Measurements from ENCODE around the gene SMNDC1. TPM values are rescaled to one million over a fixed set of nuclear protein-coding genes. Genes with fewer than 3 reads are reported as not detected.

SMNDC1 gene
- polyA plus RNA-seq (2011; rRNA removed) (6.1 and 13.4 TPM in 2 replicates), polyA minus RNA-seq (2011; rRNA and poly(A)+ RNA removed) (4.1 and 6.3 TPM in 2 replicates)

DNA sequence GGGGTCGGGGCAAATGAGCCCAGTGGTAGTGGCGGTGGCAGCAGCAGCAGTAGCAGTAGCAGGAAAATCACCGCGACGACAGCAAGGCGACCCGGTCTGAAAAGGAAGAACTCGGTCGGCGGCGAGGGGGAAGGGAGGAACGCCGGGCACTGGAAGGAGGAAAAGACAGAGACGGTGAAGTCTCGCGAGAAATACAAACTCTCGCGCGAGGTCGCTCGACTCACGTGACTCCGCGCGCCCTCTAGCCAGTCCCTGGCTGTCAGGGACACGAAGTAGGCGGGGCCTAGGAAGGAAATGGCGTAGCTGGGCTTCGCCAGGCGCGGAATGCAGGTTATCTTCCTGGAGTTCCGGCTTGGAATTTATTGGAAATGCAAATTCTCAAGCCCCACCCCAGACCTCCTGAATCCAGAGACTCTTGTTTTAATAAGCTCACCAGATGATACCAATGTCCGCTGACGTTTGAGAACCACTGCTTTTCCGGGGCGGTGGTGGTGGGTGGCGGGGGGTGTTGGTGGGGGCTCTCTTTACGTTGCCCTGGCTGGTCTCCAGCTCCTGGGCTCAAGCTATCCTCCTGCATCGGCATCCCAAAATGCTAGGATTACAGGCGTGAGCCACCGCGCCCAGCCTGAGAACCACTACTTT lies at the start of gene SMNDC1:
Gene SMNDC1, minus strand, starts transcription at position 141 of the 642 bp plus-strand sequence. CDS start 1,333 bp downstream, outside the sequence.
- H3K4me3 ChIP-seq (ENCODE audit: low read depth, low read length): peak within 1 kb of the TSS; percentile 91
- CTCF ChIA-PET: interaction anchor here (0.6 to 8.3 kb wide), 14 partner anchors 9 to 367 kb away, joined by 3 to 116 read pairs (median 3); partner anchors contain the start of gene ADD3

GRCh38 chr10:110354322-110354766 lies 49.6 kb upstream of the SMNDC1 start:
- TF ChIP-seq, protein P1, sequence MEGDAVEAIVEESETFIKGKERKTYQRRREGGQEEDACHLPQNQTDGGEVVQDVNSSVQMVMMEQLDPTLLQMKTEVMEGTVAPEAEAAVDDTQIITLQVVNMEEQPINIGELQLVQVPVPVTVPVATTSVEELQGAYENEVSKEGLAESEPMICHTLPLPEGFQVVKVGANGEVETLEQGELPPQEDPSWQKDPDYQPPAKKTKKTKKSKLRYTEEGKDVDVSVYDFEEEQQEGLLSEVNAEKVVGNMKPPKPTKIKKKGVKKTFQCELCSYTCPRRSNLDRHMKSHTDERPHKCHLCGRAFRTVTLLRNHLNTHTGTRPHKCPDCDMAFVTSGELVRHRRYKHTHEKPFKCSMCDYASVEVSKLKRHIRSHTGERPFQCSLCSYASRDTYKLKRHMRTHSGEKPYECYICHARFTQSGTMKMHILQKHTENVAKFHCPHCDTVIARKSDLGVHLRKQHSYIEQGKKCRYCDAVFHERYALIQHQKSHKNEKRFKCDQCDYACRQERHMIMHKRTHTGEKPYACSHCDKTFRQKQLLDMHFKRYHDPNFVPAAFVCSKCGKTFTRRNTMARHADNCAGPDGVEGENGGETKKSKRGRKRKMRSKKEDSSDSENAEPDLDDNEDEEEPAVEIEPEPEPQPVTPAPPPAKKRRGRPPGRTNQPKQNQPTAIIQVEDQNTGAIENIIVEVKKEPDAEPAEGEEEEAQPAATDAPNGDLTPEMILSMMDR (IDR thresholded peaks at IDR 0.05; ENCODE audit: insufficient read depth, low read depth, low read length): peak; percentile 74
- Histone ChIP-seq H3K4me3 (ENCODE audit: low read depth, low read length) (no peak overlapping the region), H3K27me3 (ENCODE audit: control insufficient read depth, insufficient read depth, low read length) (no peaks in the 10 kb centered on the region), H3K36me3 (ENCODE audit: control insufficient read depth, insufficient read depth, low read length) (no peaks in the 10 kb centered on the region)
- no peak for DNase-seq (ENCODE audit: low read depth)
- ChIA-PET CTCF (interaction anchor here (0.5 to 5.9 kb wide), 33 partner anchors 9 to 211 kb away, joined by 3 to 72 read pairs (median 5); partner anchors contain the start of gene DUSP5), POLR2A (no interaction called here)

More for the DNA sequence above, at the start of gene SMNDC1:
- Histone ChIP-seq H3K36me3 (ENCODE audit: control insufficient read depth, insufficient read depth, low read length) (peaks cover 3% of the 10 kb centered on the region), H3K27me3 (ENCODE audit: control insufficient read depth, insufficient read depth, low read length) (no peaks in the 10 kb centered on the region)
- POLR2A ChIA-PET: interaction anchor here (0.6 to 0.8 kb wide), 4 partner anchors 20 to 613 kb away, joined by 3 to 7 read pairs (median 3); no protein-coding TSS in a partner anchor
- TF ChIP-seq, protein P1 (IDR thresholded peaks at IDR 0.05; ENCODE audit: insufficient read depth, low read depth, low read length): no peak
- peak; percentile 88 for DNase-seq (ENCODE audit: low read depth)

DNA sequence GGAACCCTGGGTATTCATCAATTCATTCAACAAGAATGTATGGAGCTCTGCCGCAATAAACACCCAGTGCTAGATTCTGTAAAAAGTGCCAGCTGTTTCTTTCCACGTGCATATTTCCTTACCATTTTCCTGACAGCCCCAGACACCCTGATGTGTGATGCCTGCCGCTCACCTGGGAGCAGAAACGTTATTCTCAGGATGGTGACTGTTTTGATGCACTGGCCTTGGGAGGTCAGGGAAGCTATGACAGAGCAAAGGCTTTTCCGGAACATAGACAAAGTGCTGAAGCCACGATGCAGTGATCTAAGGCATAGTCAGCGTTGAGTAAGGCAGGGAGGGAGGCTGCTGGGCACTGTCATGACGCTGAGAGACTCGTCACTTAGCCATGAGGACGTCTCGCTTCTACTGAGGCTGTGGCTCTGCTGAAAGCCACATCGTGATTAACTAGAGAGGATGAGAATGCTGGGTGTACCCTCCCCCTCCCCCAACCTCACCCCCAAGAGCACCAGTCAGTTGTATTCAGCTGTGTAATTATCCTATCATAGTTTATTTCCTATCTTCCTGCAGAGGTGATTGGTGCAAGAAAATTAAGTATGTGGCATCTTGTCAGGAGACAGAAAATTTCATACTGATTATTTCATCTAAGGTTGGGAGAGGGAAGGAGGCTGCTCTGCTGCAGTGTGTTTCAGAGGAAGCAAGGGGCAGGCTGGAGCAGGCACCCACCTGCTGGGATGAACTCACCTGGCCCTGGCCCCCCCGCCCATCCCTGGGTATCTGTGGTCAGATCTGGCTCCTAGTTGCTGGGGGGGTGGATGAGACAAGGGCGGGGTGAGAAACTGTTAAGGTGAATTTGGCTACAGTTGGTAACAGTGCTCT lies 48.8 kb upstream of the SMNDC1 start:
- H3K36me3 ChIP-seq (ENCODE audit: control insufficient read depth, insufficient read depth, low read length): no peaks in the 10 kb centered on the region
- ChIA-PET POLR2A (interaction anchor here (0.7 to 1.0 kb wide), 5 partner anchors 17 to 150 kb away, joined by 3 to 16 read pairs (median 5); no protein-coding TSS in a partner anchor), CTCF (interaction anchor here (0.5 to 5.9 kb wide), 40 partner anchors 8 to 212 kb away, joined by 3 to 72 read pairs (median 4); partner anchors contain the start of genes DUSP5 and SMNDC1)
- TF ChIP-seq, protein P1 (IDR thresholded peaks at IDR 0.05; ENCODE audit: insufficient read depth, low read depth, low read length): peak; percentile 42
- H3K4me3 ChIP-seq (ENCODE audit: low read depth, low read length): peak overlapping the region; percentile 21
- peak; percentile 71 for DNase-seq (ENCODE audit: low read depth)
- H3K27me3 ChIP-seq (ENCODE audit: control insufficient read depth, insufficient read depth, low read length): no peaks in the 10 kb centered on the region

GRCh38 chr10:110352930-110353243 lies 48.2 kb upstream of the SMNDC1 start:
- DNase-seq (ENCODE audit: low read depth): no peak
- Histone ChIP-seq H3K4me3 (ENCODE audit: low read depth, low read length) (no peak overlapping the region), H3K36me3 (ENCODE audit: control insufficient read depth, insufficient read depth, low read length) (no peaks in the 10 kb centered on the region), H3K27me3 (ENCODE audit: control insufficient read depth, insufficient read depth, low read length) (no peaks in the 10 kb centered on the region)
- TF ChIP-seq, protein P1 (IDR thresholded peaks at IDR 0.05; ENCODE audit: insufficient read depth, low read depth, low read length): no peak
- ChIA-PET CTCF (interaction anchor here (0.6 to 5.9 kb wide), 19 partner anchors 12 to 193 kb away, joined by 3 to 72 read pairs (median 4); partner anchors contain the start of genes DUSP5 and SMNDC1), POLR2A (interaction anchor here (0.8 to 1.0 kb wide), 4 partner anchors 17 to 149 kb away, joined by 3 to 5 read pairs (median 4); no protein-coding TSS in a partner anchor)
